ENCODE results near the gene TSKU.

The TSKU gene

DNA sequence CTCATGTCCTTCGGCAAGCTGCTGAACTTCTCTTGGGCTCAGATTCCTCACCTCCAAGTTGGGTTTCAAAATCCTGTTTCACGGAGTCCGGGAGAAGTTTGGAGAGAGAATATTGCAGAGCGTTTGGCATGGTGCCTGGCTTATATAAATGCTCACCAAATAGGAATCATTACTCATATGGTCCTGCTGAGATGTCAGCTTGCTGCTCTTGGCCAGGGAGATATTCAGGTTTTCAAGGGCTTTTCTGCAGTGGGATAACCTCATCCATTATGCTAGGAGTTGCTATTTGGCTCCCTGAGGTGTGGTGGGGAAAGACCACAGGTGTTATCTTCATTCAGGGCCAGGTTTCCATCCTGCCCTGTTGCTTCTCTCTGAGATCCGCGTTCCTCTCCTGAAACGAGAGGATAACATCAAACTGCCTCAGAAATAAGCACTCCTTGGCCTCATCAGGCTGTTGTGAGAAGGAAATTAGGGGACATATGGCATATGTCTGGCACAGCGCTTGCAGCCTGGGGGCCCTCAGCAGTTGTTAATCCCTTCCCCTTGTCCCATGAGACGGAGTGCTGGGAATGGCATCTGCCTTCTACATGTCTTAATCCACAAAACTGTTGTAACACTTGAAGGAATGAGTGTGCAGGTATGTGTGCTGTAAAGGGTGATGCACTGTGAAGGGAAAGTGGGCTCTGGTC is 47.6 kb downstream of the TSKU start:
- H2BK12ac ChIP-seq (ENCODE audit: low read length): no peak overlapping the region
- H4K8ac ChIP-seq (ENCODE audit: low read depth, low read length): no peak overlapping the region
- H3K23ac ChIP-seq (ENCODE audit: low read depth, low read length, poor library complexity): no peak overlapping the region
- no peak overlapping the region for H2AK5ac ChIP-seq (ENCODE audit: low read depth, low read length)
- no peak overlapping the region for H4K91ac ChIP-seq (ENCODE audit: low read depth, low read length, poor library complexity)
- H3K9ac ChIP-seq (ENCODE audit: low read depth, low read length, poor library complexity): no peak overlapping the region
- H3K36me3 ChIP-seq (replicated peaks in 1 of 2; ENCODE audit: control insufficient read depth in 2 of 2, insufficient read depth in 2 of 2, low read length in 2 of 2): no peaks in the 10 kb centered on the region
- H3K9me3 ChIP-seq (replicated peaks in 1 of 2; ENCODE audit: control insufficient read depth in 2 of 2, insufficient read depth in 1 of 2, low read depth in 1 of 2, low read length in 2 of 2): no peaks in the 10 kb centered on the region
- no peak overlapping the region for H3K18ac ChIP-seq (ENCODE audit: low read length)
- no CpG with 5 or more reads among the region's 9 CpGs for WGBS, 2 donors (ENCODE audit: extremely low coverage in 2 of 2, insufficient read length in 2 of 2, insufficient replicate concordance in 1 of 2)
- no peaks in the 10 kb centered on the region for H3K27me3 ChIP-seq (ENCODE audit: control insufficient read depth in 3 of 3, insufficient read depth in 3 of 3, low read depth in 1 of 3, low read length in 3 of 3)
- H2AFZ ChIP-seq (ENCODE audit: low read length): no peak overlapping the region
- no peak overlapping the region for H3K4me2 ChIP-seq (ENCODE audit: insufficient read depth, low read length, poor library complexity, severe bottlenecking)
- no peak overlapping the region for H3K14ac ChIP-seq (ENCODE audit: low read length)
- no peaks in the 10 kb centered on the region for H3K79me1 ChIP-seq (ENCODE audit: low read depth, low read length)
- no peak overlapping the region for H2BK15ac ChIP-seq (ENCODE audit: low read length)
- no peak overlapping the region for H3K27ac ChIP-seq (replicated peaks; ENCODE audit: low read length)
- DNase-seq (ENCODE audit: low spot score): no peak
- no peak overlapping the region for H2BK120ac ChIP-seq (ENCODE audit: low read depth, low read length)
- no peak overlapping the region for H2BK5ac ChIP-seq (ENCODE audit: low read length)
- peaks cover 0 to 1% of the 10 kb centered on the region in 2 donors for H3K4me1 ChIP-seq (ENCODE audit: control insufficient read depth in 2 of 2, insufficient read depth in 1 of 2, low read depth in 1 of 2, low read length in 2 of 2)
- H3K4ac ChIP-seq (ENCODE audit: low read length): no peak overlapping the region
- no peak overlapping the region for H3K4me3 ChIP-seq (ENCODE audit: low read length in 2 of 2)

DNA sequence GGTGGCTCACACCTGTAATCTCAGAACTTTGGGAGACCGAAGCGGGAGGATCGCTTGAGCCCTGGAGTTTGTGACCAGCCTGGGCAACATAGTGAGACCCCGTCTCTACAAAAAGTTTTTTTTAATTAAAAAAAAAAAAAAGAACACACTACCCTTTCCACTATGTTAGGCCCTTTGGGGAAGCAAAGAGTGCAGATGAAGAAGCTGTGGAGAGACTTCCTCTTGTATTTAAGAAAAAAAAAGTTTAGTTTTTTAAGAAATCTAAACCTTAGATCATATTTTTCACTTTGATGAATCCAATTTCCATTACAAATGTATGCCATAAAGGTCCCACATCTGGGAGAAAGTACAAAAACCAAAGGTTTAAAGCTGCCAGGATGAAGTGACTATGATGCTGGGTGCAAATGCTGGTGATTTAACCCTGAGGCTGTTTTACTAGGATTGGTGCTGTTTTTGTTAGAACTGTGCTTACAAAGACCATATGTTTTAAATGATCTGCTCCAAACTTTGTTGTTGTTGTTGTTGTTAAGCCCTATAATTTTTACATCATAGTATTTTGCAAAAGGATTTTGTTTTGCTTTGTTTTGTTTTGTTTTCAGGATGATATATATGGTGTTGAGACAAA is 48.6 kb downstream of the TSKU start:
- no peak overlapping the region for H2BK120ac ChIP-seq (ENCODE audit: low read depth, low read length)
- H3K14ac ChIP-seq (ENCODE audit: low read length): no peak overlapping the region
- H3K79me1 ChIP-seq (ENCODE audit: low read depth, low read length): no peaks in the 10 kb centered on the region
- H3K4me2 ChIP-seq (ENCODE audit: insufficient read depth, low read length, poor library complexity, severe bottlenecking): no peak overlapping the region
- H2AK5ac ChIP-seq (ENCODE audit: low read depth, low read length): no peak overlapping the region
- H4K91ac ChIP-seq (ENCODE audit: low read depth, low read length, poor library complexity): no peak overlapping the region
- no peaks in the 10 kb centered on the region for H3K36me3 ChIP-seq (replicated peaks in 1 of 2; ENCODE audit: control insufficient read depth in 2 of 2, insufficient read depth in 2 of 2, low read length in 2 of 2)
- no peak overlapping the region for H3K9ac ChIP-seq (ENCODE audit: low read depth, low read length, poor library complexity)
- no peaks in the 10 kb centered on the region for H3K27me3 ChIP-seq (ENCODE audit: control insufficient read depth in 3 of 3, insufficient read depth in 3 of 3, low read depth in 1 of 3, low read length in 3 of 3)
- no peaks in the 10 kb centered on the region for H3K9me3 ChIP-seq (replicated peaks in 1 of 2; ENCODE audit: control insufficient read depth in 2 of 2, insufficient read depth in 1 of 2, low read depth in 1 of 2, low read length in 2 of 2)
- no peak overlapping the region for H3K27ac ChIP-seq (replicated peaks; ENCODE audit: low read length)
- H3K4me3 ChIP-seq (ENCODE audit: low read length in 2 of 2): no peak overlapping the region
- H3K23ac ChIP-seq (ENCODE audit: low read depth, low read length, poor library complexity): no peak overlapping the region
- H4K8ac ChIP-seq (ENCODE audit: low read depth, low read length): no peak overlapping the region
- H2BK12ac ChIP-seq (ENCODE audit: low read length): no peak overlapping the region
- H3K4me1 ChIP-seq (ENCODE audit: control insufficient read depth in 2 of 2, insufficient read depth in 1 of 2, low read depth in 1 of 2, low read length in 2 of 2): peaks cover 0 to 1% of the 10 kb centered on the region in 2 donors
- DNase-seq (ENCODE audit: low spot score): no peak
- WGBS, 2 donors (ENCODE audit: extremely low coverage in 2 of 2, insufficient read length in 2 of 2, insufficient replicate concordance in 1 of 2): no CpG with 5 or more reads among the region's 4 CpGs
- H3K18ac ChIP-seq (ENCODE audit: low read length): no peak overlapping the region
- no peak overlapping the region for H2BK5ac ChIP-seq (ENCODE audit: low read length)
- no peak overlapping the region for H2AFZ ChIP-seq (ENCODE audit: low read length)
- no peak overlapping the region for H2BK15ac ChIP-seq (ENCODE audit: low read length)
- H3K4ac ChIP-seq (ENCODE audit: low read length): no peak overlapping the region

GRCh38 chr11:76832361-76832760 is 49.2 kb downstream of the TSKU start:
- H3K27ac ChIP-seq (replicated peaks; ENCODE audit: low read length): no peak overlapping the region
- peaks cover 0 to 3% of the 10 kb centered on the region in 2 donors for H3K4me1 ChIP-seq (ENCODE audit: control insufficient read depth in 2 of 2, insufficient read depth in 1 of 2, low read depth in 1 of 2, low read length in 2 of 2)
- no peak overlapping the region for H2AK5ac ChIP-seq (ENCODE audit: low read depth, low read length)
- no peak overlapping the region for H2BK120ac ChIP-seq (ENCODE audit: low read depth, low read length)
- no peak overlapping the region for H4K91ac ChIP-seq (ENCODE audit: low read depth, low read length, poor library complexity)
- no peaks in the 10 kb centered on the region for H3K9me3 ChIP-seq (replicated peaks in 1 of 2; ENCODE audit: control insufficient read depth in 2 of 2, insufficient read depth in 1 of 2, low read depth in 1 of 2, low read length in 2 of 2)
- DNase-seq (ENCODE audit: low spot score): no peak
- H3K4ac ChIP-seq (ENCODE audit: low read length): no peak overlapping the region
- H3K4me3 ChIP-seq (ENCODE audit: low read length in 2 of 2): no peak overlapping the region
- no peak overlapping the region for H4K8ac ChIP-seq (ENCODE audit: low read depth, low read length)
- H3K18ac ChIP-seq (ENCODE audit: low read length): no peak overlapping the region
- no peak overlapping the region for H3K23ac ChIP-seq (ENCODE audit: low read depth, low read length, poor library complexity)
- no peaks in the 10 kb centered on the region for H3K36me3 ChIP-seq (replicated peaks in 1 of 2; ENCODE audit: control insufficient read depth in 2 of 2, insufficient read depth in 2 of 2, low read length in 2 of 2)
- H3K9ac ChIP-seq (ENCODE audit: low read depth, low read length, poor library complexity): no peak overlapping the region
- no peak overlapping the region for H2BK5ac ChIP-seq (ENCODE audit: low read length)
- no peaks in the 10 kb centered on the region for H3K27me3 ChIP-seq (ENCODE audit: control insufficient read depth in 3 of 3, insufficient read depth in 3 of 3, low read depth in 1 of 3, low read length in 3 of 3)
- H3K14ac ChIP-seq (ENCODE audit: low read length): no peak overlapping the region
- H2BK12ac ChIP-seq (ENCODE audit: low read length): no peak overlapping the region
- H2AFZ ChIP-seq (ENCODE audit: low read length): no peak overlapping the region
- H3K4me2 ChIP-seq (ENCODE audit: insufficient read depth, low read length, poor library complexity, severe bottlenecking): no peak overlapping the region
- H3K79me1 ChIP-seq (ENCODE audit: low read depth, low read length): no peaks in the 10 kb centered on the region
- no peak overlapping the region for H2BK15ac ChIP-seq (ENCODE audit: low read length)

DNA sequence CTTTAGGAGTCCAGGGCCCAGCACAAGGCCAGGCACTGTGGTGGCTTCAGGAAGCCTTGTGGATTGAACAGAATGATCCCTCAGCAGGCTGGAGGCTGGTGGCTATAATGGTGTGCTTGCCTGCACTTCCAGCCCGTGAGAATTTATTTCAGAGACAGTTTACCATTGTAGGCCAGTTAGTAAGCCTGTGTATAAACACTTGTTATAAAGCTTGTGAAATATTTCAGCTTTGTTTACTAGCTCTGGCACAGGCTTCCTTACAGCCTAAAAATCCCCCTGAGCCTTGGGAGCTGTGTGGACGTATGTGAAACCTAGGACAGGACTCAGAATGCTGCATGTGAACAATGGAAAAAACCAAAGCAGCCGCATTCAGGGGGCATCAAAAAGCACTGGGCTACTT is 51.0 kb downstream of the TSKU start:
- H3K36me3 ChIP-seq (replicated peaks in 1 of 2; ENCODE audit: control insufficient read depth in 2 of 2, insufficient read depth in 2 of 2, low read length in 2 of 2): no peaks in the 10 kb centered on the region
- no peak overlapping the region for H3K4me2 ChIP-seq (ENCODE audit: insufficient read depth, low read length, poor library complexity, severe bottlenecking)
- H3K27me3 ChIP-seq (ENCODE audit: control insufficient read depth in 3 of 3, insufficient read depth in 3 of 3, low read depth in 1 of 3, low read length in 3 of 3): no peaks in the 10 kb centered on the region
- H3K9me3 ChIP-seq (replicated peaks in 1 of 2; ENCODE audit: control insufficient read depth in 2 of 2, insufficient read depth in 1 of 2, low read depth in 1 of 2, low read length in 2 of 2): no peaks in the 10 kb centered on the region
- no CpG with 5 or more reads among the region's 3 CpGs for WGBS, 2 donors (ENCODE audit: extremely low coverage in 2 of 2, insufficient read length in 2 of 2, insufficient replicate concordance in 1 of 2)
- H2AFZ ChIP-seq (ENCODE audit: low read length): no peak overlapping the region
- H2BK12ac ChIP-seq (ENCODE audit: low read length): no peak overlapping the region
- no peak overlapping the region for H2BK15ac ChIP-seq (ENCODE audit: low read length)
- no peak overlapping the region for H3K23ac ChIP-seq (ENCODE audit: low read depth, low read length, poor library complexity)
- no peak overlapping the region for H3K27ac ChIP-seq (replicated peaks; ENCODE audit: low read length)
- peaks cover 5 to 8% of the 10 kb centered on the region in 2 donors for H3K4me1 ChIP-seq (ENCODE audit: control insufficient read depth in 2 of 2, insufficient read depth in 1 of 2, low read depth in 1 of 2, low read length in 2 of 2)
- H4K91ac ChIP-seq (ENCODE audit: low read depth, low read length, poor library complexity): no peak overlapping the region
- no peak overlapping the region for H4K8ac ChIP-seq (ENCODE audit: low read depth, low read length)
- H3K18ac ChIP-seq (ENCODE audit: low read length): no peak overlapping the region
- DNase-seq (ENCODE audit: low spot score): no peak
- H2AK5ac ChIP-seq (ENCODE audit: low read depth, low read length): no peak overlapping the region
- no peak overlapping the region for H2BK5ac ChIP-seq (ENCODE audit: low read length)
- no peaks in the 10 kb centered on the region for H3K79me1 ChIP-seq (ENCODE audit: low read depth, low read length)
- no peak overlapping the region for H3K14ac ChIP-seq (ENCODE audit: low read length)
- H2BK120ac ChIP-seq (ENCODE audit: low read depth, low read length): no peak overlapping the region
- no peak overlapping the region for H3K9ac ChIP-seq (ENCODE audit: low read depth, low read length, poor library complexity)
- no peak overlapping the region for H3K4me3 ChIP-seq (ENCODE audit: low read length in 2 of 2)
- no peak overlapping the region for H3K4ac ChIP-seq (ENCODE audit: low read length)

All from neuronal stem cell (in vitro differentiated cells).